ENCODE data around the gene GDF15. TPM values are rescaled to one million over a fixed set of nuclear protein-coding genes. Genes with fewer than 3 reads are reported as not detected.
"Not testable (repeated sequence)": the region's sequence is repeated elsewhere in the genome, so short reads cannot be mapped to it uniquely, and the experiment has no call there.

The GDF15 gene
- total RNA-seq, 1 donor from 2014 or later, result not detected

DNA sequence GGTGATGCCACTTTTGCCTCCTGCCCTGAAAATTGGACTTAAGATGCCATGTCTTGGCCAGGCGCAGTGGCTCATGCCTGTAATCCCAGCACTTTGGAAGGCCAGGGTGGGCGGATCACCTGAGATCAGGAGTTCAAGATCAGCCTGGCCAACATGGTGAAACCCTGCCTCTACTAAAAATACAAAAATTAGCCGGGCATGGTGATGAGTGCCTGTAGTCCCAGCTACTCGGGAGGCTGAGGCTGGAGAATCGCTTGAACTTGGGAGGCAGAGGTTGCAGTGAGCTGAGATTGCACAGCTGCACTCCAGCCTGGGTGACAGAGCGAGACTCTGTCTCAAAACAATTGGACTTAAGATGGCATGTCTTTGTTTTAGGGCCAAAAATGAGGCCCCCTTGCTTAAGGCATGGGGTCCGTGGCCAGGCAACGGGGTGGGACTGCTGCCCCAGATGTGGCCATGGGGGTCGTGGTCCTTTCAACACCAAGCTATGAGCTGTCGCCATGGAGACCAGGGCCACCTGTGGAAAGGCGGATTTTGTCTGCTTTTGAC, 21.6 kb upstream of the GDF15 start:
- DNase-seq (ENCODE audit: low spot score), result not testable (repeated sequence)

DNA sequence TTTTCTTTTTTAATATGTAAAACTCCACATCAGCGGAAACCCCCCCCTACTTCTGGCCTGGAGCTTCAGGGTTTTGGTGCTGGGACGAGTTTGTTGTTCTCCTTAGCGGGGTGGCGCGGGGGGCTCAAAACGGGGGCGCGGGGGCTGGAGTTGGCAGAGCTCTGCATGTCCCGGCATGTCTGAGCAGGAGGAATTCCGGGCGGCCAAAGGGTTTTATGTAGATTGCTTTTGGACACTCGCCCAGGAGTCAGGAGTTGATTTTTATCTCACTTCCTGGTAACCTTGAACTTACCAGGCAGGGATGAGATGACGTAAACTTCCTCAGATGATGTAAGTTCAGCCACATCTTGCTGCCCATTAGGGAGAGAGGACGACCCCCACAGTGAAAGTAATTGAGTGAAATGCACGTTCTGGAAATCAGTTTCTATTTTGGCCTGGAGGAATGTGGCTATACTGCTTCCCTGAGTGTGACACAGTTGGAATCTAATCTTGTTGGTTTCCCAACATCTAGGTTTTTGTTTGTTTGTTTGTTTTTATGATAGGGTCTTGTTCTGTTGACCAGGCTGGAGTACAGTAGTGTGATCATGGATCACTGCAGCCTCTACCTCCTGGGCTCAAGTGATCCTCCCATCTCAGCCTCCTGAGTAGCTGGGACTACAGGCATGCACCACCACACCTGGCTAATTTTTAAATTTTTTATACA, 21.0 kb upstream of the GDF15 start:
- DNase-seq (ENCODE audit: low spot score), result peak; percentile 93

DNA sequence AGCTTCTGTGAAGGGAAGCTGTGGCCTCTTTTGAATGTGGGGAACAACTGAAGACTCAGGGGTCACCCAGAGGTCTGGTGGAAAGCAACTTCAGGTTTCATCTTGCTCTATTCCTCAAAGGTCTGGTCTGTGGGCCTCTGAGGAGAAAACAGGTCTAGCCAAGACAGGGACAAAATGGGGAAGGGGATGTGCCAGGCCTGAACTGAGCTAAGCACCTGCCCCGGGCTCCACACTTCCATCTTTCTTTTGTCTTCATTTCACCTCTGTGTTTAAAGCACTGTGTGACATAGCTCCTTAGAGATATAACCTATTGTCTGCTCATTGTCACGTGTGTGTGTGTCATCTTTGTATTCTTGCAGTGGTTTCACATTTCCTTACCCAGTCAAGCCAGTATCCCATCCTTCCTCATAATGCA, 19.9 kb upstream of the GDF15 start:
- no peak for DNase-seq (ENCODE audit: low spot score)

DNA sequence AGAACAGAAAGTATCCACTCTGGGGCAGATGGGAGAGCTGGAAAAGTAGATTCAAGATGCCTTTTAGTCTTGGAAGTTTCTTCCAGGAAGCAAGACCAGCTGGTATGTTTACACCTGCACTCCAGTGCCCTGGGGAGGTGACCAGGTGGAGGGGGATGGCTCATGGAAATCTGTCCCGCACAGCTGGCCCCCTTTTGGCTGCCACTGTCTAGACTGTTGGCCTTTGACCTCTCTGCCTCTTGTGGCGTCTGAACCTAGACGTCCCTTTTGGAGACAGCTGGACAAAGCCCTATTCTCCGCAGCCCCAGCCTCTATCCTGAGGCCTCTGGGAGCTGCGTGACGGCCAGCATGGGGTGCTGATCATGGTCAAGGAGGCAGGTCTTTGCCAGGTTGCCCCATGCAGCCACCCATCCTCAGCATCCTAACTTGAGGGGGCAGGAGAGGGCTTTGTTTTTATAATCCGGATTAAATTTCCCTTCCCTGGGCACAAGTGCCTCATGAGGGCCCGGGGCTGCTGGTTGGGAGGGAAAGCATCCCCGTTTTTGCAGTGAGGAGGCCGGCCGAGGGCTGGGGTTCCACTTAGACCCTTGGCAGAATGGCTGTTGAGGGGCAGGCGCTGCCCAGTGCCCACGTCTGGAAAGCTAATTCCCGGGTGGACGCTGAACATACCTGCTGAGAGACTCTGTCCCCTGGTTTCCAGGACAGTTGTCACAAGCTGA, 17.3 kb upstream of the GDF15 start:
- no peak for DNase-seq (ENCODE audit: low spot score)

DNA sequence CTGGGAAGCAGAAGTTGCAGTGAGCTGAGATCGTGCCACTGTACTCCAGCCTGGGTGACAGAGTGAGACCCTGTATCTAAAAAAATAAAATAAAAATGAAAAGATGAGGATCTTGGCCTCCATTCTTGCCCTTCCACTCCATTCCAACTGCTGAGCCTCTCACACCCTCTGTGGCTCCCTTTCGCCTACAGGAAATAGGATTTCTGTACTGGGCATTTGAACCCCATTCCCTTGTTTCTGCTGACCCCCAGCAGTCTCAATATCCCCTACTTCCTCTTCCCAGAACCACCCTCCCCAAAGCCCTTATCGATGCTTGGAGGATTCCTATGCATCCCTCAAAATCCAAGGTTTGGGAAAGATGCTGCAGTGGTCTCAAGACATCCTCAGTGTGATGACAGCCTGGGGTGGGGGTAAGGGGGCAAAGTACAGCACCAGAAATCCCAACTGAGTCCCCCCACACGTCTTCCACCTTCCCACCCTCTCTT, 12.5 kb upstream of the GDF15 start:
- DNase-seq (ENCODE audit: low spot score), result no peak

DNA sequence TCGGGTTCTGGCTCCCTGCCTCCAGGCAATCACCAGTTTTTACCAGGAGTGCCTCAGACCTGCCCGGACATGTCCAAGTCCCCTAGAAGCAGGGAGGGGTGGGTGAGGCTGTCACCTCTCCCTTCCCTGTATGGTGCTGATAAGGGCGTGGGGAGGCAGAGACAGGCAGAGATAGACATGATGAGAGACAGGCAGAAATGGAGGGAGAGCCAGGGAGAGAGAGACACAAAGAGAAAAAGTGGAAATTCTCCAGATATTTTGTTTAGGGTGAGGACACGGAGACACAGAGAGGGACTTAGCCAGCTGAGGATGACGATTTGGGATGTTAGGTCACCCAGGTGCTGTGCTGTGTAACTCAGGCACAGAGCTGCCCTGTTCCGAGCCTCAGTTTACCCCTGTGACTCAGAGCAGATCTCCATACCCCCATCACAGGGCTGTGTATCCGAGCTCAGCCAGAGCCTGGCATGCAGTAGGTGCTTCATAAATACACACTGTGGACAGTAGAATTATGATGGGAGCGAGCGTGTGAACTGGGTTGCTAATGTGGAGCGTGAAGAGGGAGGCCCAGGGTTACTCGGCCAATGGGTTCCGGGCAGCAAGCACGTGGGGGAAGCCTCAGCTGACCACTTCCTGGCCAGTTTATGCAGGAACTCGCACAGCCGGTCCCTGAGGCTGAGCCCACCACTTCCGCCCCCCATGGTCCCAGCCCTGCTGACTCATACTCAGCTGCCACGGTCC, 11.9 kb upstream of the GDF15 start:
- DNase-seq (ENCODE audit: low spot score), result peak; percentile 84

DNA sequence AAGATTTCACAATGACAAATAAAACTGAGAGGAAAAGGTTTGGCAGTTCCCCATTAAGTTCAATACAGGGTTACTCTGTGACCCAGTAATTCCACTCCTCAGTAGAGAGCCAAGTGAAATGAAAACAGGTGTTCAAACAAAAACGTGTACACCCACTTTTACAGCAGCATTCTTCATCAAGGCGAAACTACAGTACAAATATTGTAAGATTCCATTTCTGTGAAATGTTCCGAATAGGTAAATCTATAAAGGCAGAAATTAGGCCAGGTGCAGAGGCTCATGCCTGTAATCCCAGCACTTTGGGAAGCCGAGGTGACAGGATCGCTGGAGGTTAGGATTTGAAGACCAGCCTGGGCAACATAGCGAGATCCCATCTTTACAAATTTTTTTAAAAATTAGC, 8.9 kb upstream of the GDF15 start:
- no peak for DNase-seq (ENCODE audit: low spot score)

DNA sequence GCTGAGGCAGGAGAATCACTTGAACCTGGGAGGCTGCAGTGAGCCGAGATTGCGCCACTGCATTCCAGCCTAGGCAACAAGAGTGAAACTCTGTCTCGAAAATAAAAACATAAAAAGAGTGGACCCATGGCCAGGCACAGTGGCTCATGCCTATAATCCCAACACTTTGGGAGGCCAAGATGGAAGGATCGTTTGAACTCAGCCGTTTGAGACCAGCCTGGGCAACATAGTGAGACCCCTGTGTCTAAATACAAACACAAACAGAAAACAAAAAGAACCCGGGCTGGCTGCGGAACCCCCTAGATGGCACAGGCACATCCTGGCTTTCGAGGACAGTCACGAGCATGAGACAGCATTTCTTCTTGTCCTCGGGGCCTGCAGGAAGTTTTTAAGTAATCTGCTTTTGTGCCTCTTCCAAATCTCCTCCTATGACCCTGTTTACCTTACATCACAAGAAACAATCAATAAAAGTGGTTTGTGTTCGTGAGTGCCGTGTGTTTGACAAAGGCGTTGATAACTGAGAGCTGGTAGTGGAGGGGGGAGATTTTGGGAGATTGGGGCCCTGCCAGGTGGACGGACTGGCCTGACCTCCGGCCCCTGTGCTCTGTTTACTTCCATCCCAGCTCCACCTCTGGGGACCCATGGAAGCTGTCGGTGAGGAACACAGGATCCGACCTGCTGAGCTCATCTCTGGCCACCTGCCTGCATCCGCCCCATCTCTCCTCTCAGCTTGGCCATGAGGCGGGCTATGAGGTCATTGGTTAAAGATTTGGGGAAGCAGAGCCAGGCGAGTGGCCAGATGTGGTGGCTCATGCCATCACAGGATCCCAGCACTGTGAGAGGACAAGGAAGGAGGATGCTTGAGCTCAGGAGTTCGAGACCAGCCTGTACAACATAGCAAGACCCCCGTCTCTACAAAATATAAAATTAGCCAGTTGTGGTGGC, 5.9 kb upstream of the GDF15 start:
- DNase-seq (ENCODE audit: low spot score), result no peak

DNA sequence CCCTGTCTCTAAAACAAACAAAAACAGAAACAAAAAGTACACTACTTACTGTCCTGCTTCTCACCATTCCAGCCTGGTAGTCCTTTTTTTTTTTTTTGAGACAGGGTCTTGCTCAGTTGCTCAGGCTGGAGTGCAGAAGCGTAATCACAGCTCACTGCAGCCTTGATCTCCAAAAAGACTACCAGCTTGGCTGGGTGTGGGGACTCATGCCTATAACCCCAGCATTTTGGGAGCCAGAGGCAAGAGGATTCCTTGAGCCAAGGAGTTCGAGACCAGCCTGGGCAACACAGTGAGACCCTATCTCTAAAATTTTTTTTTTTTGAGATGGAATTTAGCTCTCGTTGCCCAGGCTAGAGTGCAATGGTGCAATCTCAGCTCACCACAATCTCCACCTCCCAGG, 5.1 kb upstream of the GDF15 start:
- no peak for DNase-seq (ENCODE audit: low spot score)

DNA sequence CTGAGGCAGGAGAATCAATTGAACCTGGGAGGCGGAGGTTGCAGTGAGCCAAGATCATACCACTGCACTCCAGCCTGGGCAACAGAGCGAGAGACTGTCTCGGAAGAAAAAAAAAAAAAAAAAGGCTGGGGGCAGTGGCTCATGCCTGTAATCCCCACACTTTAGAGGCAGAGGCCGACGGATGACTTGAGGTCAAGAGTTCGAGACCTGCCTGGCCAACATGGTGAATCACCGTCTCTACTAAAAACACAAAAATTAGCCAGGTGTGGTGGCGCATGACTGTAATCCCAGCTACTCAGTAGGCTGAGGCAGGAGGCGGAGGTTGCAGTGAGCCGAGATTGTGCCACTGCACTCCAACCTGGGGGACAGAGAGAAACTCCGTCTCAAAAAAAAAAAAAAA, 2.3 kb upstream of the GDF15 start:
- not testable (repeated sequence) for DNase-seq (ENCODE audit: low spot score)

DNA sequence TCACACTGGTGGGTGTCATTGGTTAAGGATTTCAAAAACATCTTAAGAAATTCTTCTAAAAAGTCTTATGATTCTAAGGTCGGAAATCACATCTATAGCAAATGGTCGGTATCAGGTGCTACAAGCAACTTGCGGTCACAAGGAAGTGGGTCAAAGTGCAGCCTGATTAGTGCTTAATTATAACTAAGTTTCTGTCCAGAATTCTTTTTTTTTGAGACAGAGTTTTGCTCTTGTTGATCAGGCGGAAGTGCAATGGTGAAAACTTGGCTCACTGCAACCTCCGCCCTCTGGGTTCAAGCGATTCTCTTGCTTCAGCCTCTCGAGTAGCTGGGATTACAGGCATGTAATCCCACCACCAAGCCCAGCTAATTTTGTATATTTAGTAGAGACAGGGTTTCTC, 1.2 kb upstream of the GDF15 start:
- no peak for DNase-seq (ENCODE audit: low spot score)

DNA sequence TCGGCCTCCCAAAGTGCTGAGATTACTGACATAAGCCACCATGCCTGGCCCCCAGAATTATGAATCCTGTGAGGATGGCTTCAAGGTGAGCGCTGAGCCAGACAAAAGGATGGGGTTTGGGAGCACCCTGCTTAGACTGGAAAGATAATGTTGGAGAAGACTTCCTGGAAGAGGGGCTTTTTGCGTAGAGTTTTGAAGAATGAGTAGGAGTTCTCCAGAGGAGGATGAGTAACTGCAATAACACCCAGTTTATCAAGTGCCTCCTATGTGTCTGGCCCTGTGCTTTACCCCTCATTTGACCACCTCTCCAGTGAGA, 641 bp upstream of the GDF15 start:
- DNase-seq (ENCODE audit: low spot score), result no peak

DNA sequence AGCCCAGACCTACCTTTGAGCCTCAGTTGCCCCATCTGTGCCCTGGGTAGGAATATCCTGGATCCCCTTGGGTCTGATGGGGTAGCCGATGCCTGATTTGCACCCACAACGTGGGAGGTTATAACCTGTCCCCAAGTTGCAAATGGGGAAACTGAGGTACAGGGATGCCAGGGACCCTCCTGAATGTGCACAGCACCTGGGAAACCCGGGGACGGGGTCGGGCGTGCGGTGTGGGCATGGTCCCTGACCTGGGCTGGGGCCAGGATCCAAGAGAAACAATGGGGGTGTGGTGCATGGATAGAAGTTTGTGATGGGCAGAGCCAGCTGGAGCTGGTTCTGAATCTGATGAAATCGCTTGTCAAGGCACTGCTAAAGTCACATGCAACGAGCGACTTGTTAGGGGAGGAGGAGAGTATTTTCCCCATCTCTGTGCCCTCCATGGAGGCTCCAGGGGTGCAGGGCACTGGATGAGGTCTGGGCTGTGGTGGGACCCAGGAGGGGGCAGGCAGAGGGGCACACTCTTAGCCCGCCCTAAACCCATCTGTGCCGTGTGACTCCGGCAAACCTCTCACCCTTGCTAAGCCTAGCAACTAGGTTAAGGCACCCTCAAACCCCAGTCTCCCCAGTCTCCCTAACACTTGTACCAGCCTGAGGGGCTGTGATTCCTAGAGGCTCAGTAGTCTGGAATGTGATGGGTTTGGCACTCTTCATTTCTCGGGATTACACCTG, 749 bp downstream of the GDF15 start:
- no peak for DNase-seq (ENCODE audit: low spot score)

DNA sequence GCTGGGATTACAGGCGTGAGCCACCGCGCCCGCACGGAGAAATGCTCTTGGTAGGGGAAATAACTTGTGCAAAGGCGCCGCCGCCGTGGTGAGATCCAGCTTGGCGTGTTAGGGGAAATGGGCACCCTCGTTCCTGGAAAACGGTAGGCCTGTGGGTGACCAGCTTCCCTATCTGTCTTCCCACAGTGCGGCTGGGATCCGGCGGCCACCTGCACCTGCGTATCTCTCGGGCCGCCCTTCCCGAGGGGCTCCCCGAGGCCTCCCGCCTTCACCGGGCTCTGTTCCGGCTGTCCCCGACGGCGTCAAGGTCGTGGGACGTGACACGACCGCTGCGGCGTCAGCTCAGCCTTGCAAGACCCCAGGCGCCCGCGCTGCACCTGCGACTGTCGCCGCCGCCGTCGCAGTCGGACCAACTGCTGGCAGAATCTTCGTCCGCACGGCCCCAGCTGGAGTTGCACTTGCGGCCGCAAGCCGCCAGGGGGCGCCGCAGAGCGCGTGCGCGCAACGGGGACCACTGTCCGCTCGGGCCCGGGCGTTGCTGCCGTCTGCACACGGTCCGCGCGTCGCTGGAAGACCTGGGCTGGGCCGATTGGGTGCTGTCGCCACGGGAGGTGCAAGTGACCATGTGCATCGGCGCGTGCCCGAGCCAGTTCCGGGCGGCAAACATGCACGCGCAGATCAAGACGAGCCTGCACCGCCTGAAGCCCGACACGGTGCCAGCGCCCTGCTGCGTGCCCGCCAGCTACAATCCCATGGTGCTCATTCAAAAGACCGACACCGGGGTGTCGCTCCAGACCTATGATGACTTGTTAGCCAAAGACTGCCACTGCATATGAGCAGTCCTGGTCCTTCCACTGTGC, 2.4 kb downstream of the GDF15 start:
- DNase-seq (ENCODE audit: low spot score), result peak; percentile 67

DNA sequence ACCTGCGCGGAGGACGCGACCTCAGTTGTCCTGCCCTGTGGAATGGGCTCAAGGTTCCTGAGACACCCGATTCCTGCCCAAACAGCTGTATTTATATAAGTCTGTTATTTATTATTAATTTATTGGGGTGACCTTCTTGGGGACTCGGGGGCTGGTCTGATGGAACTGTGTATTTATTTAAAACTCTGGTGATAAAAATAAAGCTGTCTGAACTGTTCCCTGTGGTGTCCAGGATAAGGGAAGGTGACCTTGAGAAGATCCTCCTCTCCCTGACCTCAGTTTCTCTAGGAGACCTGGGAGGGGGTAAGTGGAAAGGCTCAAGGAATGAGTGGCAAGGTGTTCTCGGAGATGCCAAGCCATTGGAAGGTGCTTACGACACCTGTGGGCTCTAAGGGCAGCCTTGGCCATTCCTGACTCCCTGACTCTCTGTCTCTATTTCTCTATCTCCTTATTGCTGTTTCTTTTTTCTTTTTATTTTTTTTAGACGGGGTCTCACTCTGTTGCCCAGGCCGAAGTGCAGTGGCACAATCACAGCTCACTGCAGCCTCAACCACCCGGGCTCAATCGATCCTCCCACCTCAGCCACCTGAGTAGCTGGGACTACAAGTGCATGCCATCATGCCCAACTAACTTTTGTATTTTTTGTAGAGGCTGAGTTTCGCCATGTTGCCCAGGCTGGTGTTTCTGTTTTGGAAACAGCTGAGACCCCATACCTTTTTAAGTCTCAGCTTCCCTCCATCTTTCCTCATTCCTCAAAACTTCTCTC, 3.2 kb downstream of the GDF15 start:
- DNase-seq (ENCODE audit: low spot score), result no peak

DNA sequence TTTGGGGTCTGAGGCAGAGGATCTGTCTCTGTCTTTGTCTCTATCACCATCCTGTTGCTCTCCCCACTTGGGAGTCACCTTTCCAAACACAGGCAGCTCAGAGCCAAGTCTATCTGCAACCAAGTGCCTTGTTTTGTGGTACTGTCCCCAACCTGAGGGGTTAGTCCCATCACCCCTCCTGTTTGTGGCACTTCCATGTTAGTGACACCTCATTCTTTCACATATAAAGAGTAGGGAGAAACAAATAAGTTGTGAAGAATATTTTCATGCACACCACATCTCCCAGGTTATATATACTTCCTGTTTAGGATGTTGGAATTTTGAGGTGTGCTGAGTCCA, 3.7 kb downstream of the GDF15 start:
- no peak for DNase-seq (ENCODE audit: low spot score)

DNA sequence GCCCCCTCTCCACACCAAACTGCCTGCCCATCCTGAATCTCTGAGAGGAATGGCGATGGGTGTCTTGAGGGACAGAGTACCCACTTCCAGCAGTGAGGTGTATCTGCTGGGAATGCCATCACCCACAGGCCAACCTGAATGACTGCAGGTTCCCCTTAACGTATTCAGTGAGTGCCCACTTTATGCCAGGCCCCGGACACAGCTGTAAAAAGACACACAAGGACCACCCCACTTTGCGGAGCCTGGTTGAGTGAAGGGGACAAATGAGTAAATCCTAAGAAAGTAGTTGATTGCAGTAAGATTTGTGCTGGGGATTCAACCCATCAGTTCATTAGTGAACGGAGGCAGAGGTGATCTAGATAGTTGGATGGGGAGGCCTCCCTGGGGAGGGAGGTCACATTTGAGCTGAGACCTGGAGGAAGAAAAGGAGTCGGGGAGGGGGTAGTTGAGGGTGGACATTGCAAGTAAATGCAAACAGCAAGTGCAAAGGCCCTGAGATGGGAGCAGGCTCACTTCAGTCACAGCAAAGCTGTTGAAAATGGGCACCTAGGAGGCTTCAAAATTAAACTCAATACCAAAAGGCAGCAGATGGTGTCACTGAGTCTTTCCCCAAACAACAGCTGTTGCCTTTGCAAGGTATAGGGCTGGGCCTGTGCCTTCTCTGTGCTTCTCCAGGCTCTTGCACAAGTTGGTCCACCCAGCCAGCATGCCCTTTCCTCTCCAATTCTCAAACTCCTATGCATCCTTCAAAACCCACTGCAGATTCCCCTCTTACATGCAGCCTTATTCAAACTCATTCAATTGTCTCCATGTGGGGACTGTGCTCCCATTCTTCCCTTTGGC, 4.3 kb downstream of the GDF15 start:
- no peak for DNase-seq (ENCODE audit: low spot score)

DNA sequence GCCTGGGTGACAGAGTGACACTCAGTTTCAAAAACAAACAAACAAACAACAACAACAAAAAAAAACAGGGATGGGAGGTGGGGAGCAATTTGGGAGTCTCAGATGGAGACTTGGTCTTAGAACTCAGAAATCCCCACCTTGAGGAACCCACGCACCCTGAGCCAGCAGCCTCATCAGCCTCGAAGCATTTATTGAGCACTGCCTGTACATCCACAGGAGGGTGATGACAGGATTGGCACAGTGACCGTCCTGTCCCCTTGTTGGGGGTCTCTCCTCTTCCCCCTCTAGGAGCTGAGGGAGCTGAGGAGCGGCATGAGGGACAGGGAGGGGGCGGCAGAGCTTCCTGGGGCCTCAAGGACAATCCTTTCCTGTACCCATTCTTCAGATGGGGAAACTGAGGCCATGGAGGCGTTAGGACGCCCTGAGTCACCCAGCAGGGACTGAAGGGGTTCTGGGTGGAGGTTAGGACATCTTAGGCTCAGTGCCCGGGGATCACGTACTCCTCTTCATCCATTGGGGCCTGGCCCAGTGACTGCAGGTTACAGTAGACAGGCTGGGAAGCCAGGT, 5.6 kb downstream of the GDF15 start:
- no peak for DNase-seq (ENCODE audit: low spot score)

All from umbilical cord (tissue), 2 donors.